ENCODE data around the gene EIF2A.

EIF2A gene

GRCh38 chr3:150527464-150528255, 18.9 kb upstream of the EIF2A start:
- no peak for DNase-seq (ENCODE audit: low read depth)
- no peak overlapping the region for H3K4me3 ChIP-seq (replicated peaks; ENCODE audit: low read depth, low read length)
- no peak for TF ChIP-seq CTCF (IDR thresholded peaks at IDR 0.05; ENCODE audit: low read length, missing control alignments)

- DNase-seq (ENCODE audit: low read depth) = peak; percentile 58
- peak; percentile 38 for TF ChIP-seq CTCF (IDR thresholded peaks at IDR 0.05; ENCODE audit: low read length, missing control alignments)
- no peak overlapping the region for H3K4me3 ChIP-seq (replicated peaks; ENCODE audit: low read depth, low read length)
Measured at GRCh38 chr3:150528354-150528797, 18.2 kb upstream of the EIF2A start.

GRCh38 chr3:150531775-150532174, 14.8 kb upstream of the EIF2A start:
- H3K4me3 ChIP-seq (replicated peaks; ENCODE audit: low read depth, low read length) = no peak overlapping the region
- no peak for DNase-seq (ENCODE audit: low read depth)
- no peak for TF ChIP-seq CTCF (IDR thresholded peaks at IDR 0.05; ENCODE audit: low read length, missing control alignments)

- DNase-seq (ENCODE audit: low read depth) = no peak
- no peak for TF ChIP-seq CTCF (IDR thresholded peaks at IDR 0.05; ENCODE audit: low read length, missing control alignments)
- no peak overlapping the region for H3K4me3 ChIP-seq (replicated peaks; ENCODE audit: low read depth, low read length)
Measured at GRCh38 chr3:150535204-150535603, 11.4 kb upstream of the EIF2A start.

GRCh38 chr3:150538324-150539208, 8.0 kb upstream of the EIF2A start:
- no peak for TF ChIP-seq CTCF (IDR thresholded peaks at IDR 0.05; ENCODE audit: low read length, missing control alignments)
- DNase-seq (ENCODE audit: low read depth) = no peak
- no peak overlapping the region for H3K4me3 ChIP-seq (replicated peaks; ENCODE audit: low read depth, low read length)

GRCh38 chr3:150540297-150540696, 6.3 kb upstream of the EIF2A start:
- no peak for TF ChIP-seq CTCF (IDR thresholded peaks at IDR 0.05; ENCODE audit: low read length, missing control alignments)
- DNase-seq (ENCODE audit: low read depth) = no peak
- no peak overlapping the region for H3K4me3 ChIP-seq (replicated peaks; ENCODE audit: low read depth, low read length)

All from fibroblast of pulmonary artery (primary cell).